ENCODE data around the gene TRMT2A.

The TRMT2A gene

GRCh38 chr22:20064140-20064480 is 52.9 kb downstream of the TRMT2A start:
- H3K9me2 ChIP-seq (replicated peaks; ENCODE audit: low read depth, low read length) = no peaks in the 10 kb centered on the region
- H3K36me3 ChIP-seq (ENCODE audit: insufficient read depth, low read length) = no peaks in the 10 kb centered on the region; the same call in 1 of the 2 replicates
- no peak overlapping the region for H3K4me3 ChIP-seq (ENCODE audit: low read length, poor library complexity, severe bottlenecking)
- H3F3A ChIP-seq (ENCODE audit: low read depth) = no peaks in the 10 kb centered on the region
- no peaks in the 10 kb centered on the region for H3K27me3 ChIP-seq (ENCODE audit: insufficient read depth, low read length, poor library complexity, severe bottlenecking)
- no peak overlapping the region for H2AFZ ChIP-seq (ENCODE audit: low read length)
- no peak overlapping the region for H3K9ac ChIP-seq (ENCODE audit: low read depth, low read length, poor library complexity, severe bottlenecking)
- H4K20me1 ChIP-seq (ENCODE audit: insufficient read depth, low read length, poor library complexity, severe bottlenecking) = no peaks in the 10 kb centered on the region
- H3K79me2 ChIP-seq (ENCODE audit: insufficient read depth, low read length) = no peaks in the 10 kb centered on the region
- no peaks in the 10 kb centered on the region for H3K4me1 ChIP-seq (ENCODE audit: insufficient read depth, low read length, poor library complexity, severe bottlenecking)
- H3K4me2 ChIP-seq (ENCODE audit: low read depth, low read length, poor library complexity, severe bottlenecking) = no peak overlapping the region
- no peaks in the 10 kb centered on the region for H3K9me3 ChIP-seq (ENCODE audit: insufficient read depth, low read depth, low read length)
- TF ChIP-seq CTCF (conservative IDR thresholded peaks at IDR 0.05; ENCODE audit: low read length) = no peak

- H3K79me2 ChIP-seq (ENCODE audit: insufficient read depth, low read length) = no peaks in the 10 kb centered on the region
- no peaks in the 10 kb centered on the region for H3K9me3 ChIP-seq (ENCODE audit: insufficient read depth, low read depth, low read length)
- no peaks in the 10 kb centered on the region for H3K4me1 ChIP-seq (ENCODE audit: insufficient read depth, low read length, poor library complexity, severe bottlenecking)
- H4K20me1 ChIP-seq (ENCODE audit: insufficient read depth, low read length, poor library complexity, severe bottlenecking) = no peaks in the 10 kb centered on the region
- H3F3A ChIP-seq (ENCODE audit: low read depth) = no peaks in the 10 kb centered on the region
- no peaks in the 10 kb centered on the region for H3K9me2 ChIP-seq (replicated peaks; ENCODE audit: low read depth, low read length)
- H3K9ac ChIP-seq (ENCODE audit: low read depth, low read length, poor library complexity, severe bottlenecking) = no peak overlapping the region
- H3K36me3 ChIP-seq (ENCODE audit: insufficient read depth, low read length) = no peaks in the 10 kb centered on the region; the same call in 1 of the 2 replicates
- no peak overlapping the region for H2AFZ ChIP-seq (ENCODE audit: low read length)
- no peak overlapping the region for H3K4me3 ChIP-seq (ENCODE audit: low read length, poor library complexity, severe bottlenecking)
- H3K27me3 ChIP-seq (ENCODE audit: insufficient read depth, low read length, poor library complexity, severe bottlenecking) = no peaks in the 10 kb centered on the region
- TF ChIP-seq EZH2phosphoT487 (IDR thresholded peaks at IDR 0.05; ENCODE audit: borderline replicate concordance) = no peak
- no peak for TF ChIP-seq CTCF (conservative IDR thresholded peaks at IDR 0.05; ENCODE audit: low read length)
- H3K4me2 ChIP-seq (ENCODE audit: low read depth, low read length, poor library complexity, severe bottlenecking) = no peak overlapping the region
Measured at GRCh38 chr22:20063271-20064139, 53.5 kb downstream of the TRMT2A start.

GRCh38 chr22:20062766-20063083 is 54.3 kb downstream of the TRMT2A start:
- H3K27me3 ChIP-seq (ENCODE audit: insufficient read depth, low read length, poor library complexity, severe bottlenecking) = no peaks in the 10 kb centered on the region
- no peaks in the 10 kb centered on the region for H3K79me2 ChIP-seq (ENCODE audit: insufficient read depth, low read length)
- TF ChIP-seq EZH2phosphoT487 (IDR thresholded peaks at IDR 0.05; ENCODE audit: borderline replicate concordance) = no peak
- no peak for TF ChIP-seq CTCF (conservative IDR thresholded peaks at IDR 0.05; ENCODE audit: low read length)
- H3K9me3 ChIP-seq (ENCODE audit: insufficient read depth, low read depth, low read length) = no peaks in the 10 kb centered on the region
- no peaks in the 10 kb centered on the region for H3K4me1 ChIP-seq (ENCODE audit: insufficient read depth, low read length, poor library complexity, severe bottlenecking)
- no peaks in the 10 kb centered on the region for H4K20me1 ChIP-seq (ENCODE audit: insufficient read depth, low read length, poor library complexity, severe bottlenecking)
- no peaks in the 10 kb centered on the region for H3F3A ChIP-seq (ENCODE audit: low read depth)
- no peaks in the 10 kb centered on the region; the same call in 1 of the 2 replicates for H3K36me3 ChIP-seq (ENCODE audit: insufficient read depth, low read length)
- H3K4me3 ChIP-seq (ENCODE audit: low read length, poor library complexity, severe bottlenecking) = no peak overlapping the region
- H3K9ac ChIP-seq (ENCODE audit: low read depth, low read length, poor library complexity, severe bottlenecking) = no peak overlapping the region
- H3K9me2 ChIP-seq (replicated peaks; ENCODE audit: low read depth, low read length) = no peaks in the 10 kb centered on the region
- no peak overlapping the region for H2AFZ ChIP-seq (ENCODE audit: low read length)
- H3K4me2 ChIP-seq (ENCODE audit: low read depth, low read length, poor library complexity, severe bottlenecking) = no peak overlapping the region

Data from Loucy (cell line).